Choroid plexus epithelial cell (primary cell): ENCODE data around the gene TMPRSS4.

ENCODE experiments used
- DNase-seq: peaks from one replicate; pipeline ENCODE4 v3.0.0-alpha.2; 2010; ENCODE audit warnings: low read depth
- H3K4me3 ChIP-seq: 2 replicates; pipeline ENCODE4 v1.5.1; 2011; ENCODE audit warnings: low read depth, mild to moderate bottlenecking, control low read depth, low read length, moderate library complexity
- TF ChIP-seq, protein P1 (sequence below): conservative IDR thresholded peaks from 2 replicates; pipeline ENCODE4 v1.5.1; 2011; ENCODE audit warnings: low read depth, mild to moderate bottlenecking, control low read depth, inconsistent platforms, low read length, moderate library complexity

The TMPRSS4 gene

DNA sequence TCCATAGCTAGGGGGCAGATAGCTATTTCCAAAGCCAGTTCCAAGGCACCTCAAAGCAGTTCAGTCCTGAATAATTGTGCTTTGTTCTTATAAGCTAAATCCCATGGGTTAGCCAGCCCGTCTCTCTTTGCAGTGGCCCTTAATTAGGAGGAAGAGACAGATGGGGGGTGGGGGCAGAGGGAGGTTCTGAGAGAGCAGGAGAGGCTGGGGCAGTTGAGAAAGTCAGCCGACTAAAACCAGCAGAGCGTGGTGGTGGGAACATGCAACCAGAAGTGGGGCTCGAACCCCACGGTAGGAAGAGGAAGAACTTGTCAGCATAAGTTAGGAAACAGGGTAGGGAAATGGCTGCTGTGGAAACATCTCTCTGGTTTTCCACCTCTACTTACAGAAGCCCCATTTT, 86.6 kb downstream of the TMPRSS4 start:
- TF ChIP-seq, protein P1, sequence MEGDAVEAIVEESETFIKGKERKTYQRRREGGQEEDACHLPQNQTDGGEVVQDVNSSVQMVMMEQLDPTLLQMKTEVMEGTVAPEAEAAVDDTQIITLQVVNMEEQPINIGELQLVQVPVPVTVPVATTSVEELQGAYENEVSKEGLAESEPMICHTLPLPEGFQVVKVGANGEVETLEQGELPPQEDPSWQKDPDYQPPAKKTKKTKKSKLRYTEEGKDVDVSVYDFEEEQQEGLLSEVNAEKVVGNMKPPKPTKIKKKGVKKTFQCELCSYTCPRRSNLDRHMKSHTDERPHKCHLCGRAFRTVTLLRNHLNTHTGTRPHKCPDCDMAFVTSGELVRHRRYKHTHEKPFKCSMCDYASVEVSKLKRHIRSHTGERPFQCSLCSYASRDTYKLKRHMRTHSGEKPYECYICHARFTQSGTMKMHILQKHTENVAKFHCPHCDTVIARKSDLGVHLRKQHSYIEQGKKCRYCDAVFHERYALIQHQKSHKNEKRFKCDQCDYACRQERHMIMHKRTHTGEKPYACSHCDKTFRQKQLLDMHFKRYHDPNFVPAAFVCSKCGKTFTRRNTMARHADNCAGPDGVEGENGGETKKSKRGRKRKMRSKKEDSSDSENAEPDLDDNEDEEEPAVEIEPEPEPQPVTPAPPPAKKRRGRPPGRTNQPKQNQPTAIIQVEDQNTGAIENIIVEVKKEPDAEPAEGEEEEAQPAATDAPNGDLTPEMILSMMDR, result no peak
- DNase-seq, result no peak
- H3K4me3 ChIP-seq, result no peak overlapping the region

DNA sequence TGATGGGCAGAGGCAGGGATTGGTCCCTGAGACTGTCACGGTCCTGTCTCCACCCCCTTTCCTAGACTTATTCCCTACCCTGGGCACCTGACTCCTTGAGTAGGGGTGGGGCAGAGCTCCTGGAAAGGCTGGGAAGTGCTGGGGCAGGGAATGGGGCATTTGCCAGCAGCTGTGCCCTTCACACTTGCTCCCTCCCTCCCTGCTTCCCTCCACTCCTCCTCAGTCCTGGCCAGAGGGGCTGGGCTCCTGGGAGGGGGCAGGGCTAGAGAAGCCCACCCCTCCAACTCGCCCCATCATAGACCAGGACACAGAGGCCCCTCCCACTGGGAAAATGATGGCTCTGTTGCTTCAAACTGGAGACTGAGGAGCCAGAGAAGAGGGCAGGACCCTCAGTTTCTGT, 88.0 kb downstream of the TMPRSS4 start:
- H3K4me3 ChIP-seq, result no peak overlapping the region
- no peak for DNase-seq
- TF ChIP-seq, protein P1, result no peak

DNA sequence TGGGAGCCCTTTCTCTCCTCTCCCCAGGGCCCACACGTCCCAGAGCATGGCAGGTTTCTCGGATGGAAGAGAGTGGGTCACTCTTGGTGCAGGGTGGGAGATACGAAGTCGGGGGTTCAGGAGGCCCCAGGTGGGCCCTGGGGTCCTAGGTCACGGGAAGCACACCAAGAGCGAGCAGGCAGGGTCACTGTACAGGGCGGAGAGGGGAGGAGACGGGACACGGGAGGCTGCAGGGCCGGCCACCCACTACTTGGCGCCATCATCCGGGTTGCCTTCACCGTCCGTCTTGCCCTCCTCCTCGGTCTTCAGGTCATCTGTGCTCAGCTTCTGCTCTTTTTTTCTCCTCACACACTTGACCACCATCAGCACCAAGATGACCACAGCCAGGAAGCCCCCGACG, 89.8 kb downstream of the TMPRSS4 start:
- no peak overlapping the region for H3K4me3 ChIP-seq
- no peak for DNase-seq
- TF ChIP-seq, protein P1, result no peak

DNA sequence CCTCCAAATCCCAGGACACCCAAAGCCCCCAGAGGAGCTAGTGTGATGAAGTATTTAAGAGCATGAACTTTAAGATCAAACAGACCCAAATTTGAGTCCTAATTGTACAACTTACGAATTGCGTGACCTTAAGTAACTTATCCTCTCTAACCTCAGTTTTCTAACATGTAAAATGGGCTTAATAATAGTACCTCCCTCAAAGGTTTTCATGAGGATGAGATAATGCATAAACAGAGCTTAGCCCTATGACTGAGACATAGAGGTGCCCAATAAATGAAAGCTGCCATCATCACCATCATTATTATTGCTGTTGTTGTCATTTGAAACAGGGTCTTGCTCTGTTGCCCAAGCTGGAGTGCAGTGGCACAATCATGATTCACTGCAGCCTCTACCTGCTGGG, 90.4 kb downstream of the TMPRSS4 start:
- no peak overlapping the region for H3K4me3 ChIP-seq
- DNase-seq, result no peak
- TF ChIP-seq, protein P1, result no peak

DNA sequence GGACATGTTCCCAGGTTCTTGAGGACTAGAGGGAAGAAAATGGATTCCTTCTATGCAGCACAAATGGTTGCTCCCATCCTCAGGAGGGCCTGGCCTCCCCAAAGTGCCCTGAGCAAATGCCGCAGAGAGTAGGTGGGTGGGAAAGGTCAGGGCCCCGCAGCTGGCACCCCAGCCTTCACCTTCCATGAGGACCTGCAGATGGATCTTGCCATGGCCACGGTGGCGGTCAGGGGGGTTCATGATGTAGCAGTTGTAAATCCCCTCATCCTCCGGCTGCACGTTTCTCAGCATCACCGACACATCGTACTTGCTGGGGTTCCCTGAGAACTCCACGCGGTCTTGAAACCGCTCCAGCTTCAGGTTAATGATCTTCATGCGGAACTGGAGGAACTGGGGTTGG, 91.0 kb downstream of the TMPRSS4 start:
- no peak overlapping the region for H3K4me3 ChIP-seq
- TF ChIP-seq, protein P1, result no peak
- DNase-seq, result no peak

DNA sequence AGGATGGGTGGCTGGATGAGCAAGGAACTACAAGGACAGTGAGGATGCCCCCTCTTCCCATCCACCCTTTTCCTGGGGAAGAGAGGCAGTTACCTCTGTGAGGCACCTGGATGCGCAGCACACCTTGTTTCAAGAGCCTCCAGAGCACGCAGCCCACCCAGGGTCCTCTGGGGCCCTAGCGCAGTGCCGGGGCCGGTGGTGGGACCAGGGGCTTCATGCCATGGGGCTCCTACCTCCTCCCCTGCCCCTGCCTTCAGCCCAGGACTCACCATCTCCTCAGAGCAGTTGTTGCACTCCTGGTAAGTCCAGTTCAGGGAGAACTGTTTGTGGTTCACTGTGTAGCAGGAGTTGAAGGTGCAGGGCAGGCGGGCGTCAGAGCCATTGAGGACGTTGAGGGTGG, 91.4 kb downstream of the TMPRSS4 start:
- DNase-seq, result no peak
- no peak overlapping the region for H3K4me3 ChIP-seq
- TF ChIP-seq, protein P1, result no peak

DNA sequence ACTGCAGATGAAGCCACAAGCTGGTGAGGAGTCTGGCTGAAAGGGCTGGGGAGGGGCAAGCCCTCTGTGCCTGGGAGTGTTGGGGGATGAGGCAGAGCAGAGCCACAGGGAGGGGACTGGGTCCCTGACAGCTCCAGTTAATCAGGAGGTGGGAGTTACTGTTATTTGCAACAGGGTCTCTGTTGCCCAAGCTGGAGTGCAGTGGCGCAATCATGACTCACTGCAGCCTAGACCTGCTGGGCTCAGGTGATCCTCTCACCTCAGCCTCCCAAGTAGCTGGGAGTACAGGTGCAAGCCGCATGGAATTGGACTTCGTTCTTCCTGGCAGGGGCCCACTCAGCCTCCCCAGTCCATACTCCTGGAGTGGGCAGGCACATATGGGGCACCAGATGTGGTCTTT, 91.9 kb downstream of the TMPRSS4 start:
- no peak overlapping the region for H3K4me3 ChIP-seq
- TF ChIP-seq, protein P1, result no peak
- no peak for DNase-seq
